Fibroblast of mammary gland (primary cell): Measurements from ENCODE around the gene KRTAP4-4.
"Not testable (repeated sequence)": the region's sequence is repeated elsewhere in the genome, so short reads cannot be mapped to it uniquely, and the experiment has no call there.

Experiments used
- DNase-seq: peaks from one replicate; pipeline ENCODE4 v3.0.0-alpha.2; 2010; ENCODE audit warnings: low read depth
- H3K4me3 ChIP-seq: 2 replicates; pipeline ENCODE4 v1.5.1; 2011; ENCODE audit warnings: low read depth, mild to moderate bottlenecking, low read length, moderate library complexity; ENCODE audit not compliant: control insufficient read depth
- TF ChIP-seq, protein P1 (sequence below): conservative IDR thresholded peaks from 2 replicates; pipeline ENCODE4 v1.5.1; 2011; ENCODE audit warnings: low read depth, low read length, inconsistent platforms; ENCODE audit not compliant: control insufficient read depth, insufficient read depth

KRTAP4-4 gene

DNA sequence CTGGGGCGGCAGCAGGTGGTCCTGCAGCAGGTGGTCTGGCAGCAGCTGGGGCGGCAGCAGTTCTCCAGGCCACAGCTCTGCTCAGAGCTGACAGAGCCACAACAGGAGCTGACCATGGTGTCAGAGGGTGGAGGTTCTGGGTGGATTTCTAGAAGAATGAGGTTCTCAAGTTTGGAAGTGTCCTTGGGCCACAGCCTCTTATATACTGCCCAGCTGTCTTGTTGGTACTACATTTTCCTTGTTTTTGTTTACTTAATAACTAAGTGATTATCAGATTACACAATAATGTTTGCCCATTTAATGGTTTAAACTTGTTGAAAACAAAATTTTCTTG, 10.9 kb downstream of the KRTAP4-4 start, which contains the start of gene KRTAP4-5:
TSS of gene KRTAP4-5 (minus strand) at position 174 of the 334 bp plus-strand sequence. CDS start at position 116, 58 bp downstream.
- TF ChIP-seq, protein P1, sequence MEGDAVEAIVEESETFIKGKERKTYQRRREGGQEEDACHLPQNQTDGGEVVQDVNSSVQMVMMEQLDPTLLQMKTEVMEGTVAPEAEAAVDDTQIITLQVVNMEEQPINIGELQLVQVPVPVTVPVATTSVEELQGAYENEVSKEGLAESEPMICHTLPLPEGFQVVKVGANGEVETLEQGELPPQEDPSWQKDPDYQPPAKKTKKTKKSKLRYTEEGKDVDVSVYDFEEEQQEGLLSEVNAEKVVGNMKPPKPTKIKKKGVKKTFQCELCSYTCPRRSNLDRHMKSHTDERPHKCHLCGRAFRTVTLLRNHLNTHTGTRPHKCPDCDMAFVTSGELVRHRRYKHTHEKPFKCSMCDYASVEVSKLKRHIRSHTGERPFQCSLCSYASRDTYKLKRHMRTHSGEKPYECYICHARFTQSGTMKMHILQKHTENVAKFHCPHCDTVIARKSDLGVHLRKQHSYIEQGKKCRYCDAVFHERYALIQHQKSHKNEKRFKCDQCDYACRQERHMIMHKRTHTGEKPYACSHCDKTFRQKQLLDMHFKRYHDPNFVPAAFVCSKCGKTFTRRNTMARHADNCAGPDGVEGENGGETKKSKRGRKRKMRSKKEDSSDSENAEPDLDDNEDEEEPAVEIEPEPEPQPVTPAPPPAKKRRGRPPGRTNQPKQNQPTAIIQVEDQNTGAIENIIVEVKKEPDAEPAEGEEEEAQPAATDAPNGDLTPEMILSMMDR = no peak
- no peak for DNase-seq
- no peak within 1 kb of the TSS for H3K4me3 ChIP-seq

DNA sequence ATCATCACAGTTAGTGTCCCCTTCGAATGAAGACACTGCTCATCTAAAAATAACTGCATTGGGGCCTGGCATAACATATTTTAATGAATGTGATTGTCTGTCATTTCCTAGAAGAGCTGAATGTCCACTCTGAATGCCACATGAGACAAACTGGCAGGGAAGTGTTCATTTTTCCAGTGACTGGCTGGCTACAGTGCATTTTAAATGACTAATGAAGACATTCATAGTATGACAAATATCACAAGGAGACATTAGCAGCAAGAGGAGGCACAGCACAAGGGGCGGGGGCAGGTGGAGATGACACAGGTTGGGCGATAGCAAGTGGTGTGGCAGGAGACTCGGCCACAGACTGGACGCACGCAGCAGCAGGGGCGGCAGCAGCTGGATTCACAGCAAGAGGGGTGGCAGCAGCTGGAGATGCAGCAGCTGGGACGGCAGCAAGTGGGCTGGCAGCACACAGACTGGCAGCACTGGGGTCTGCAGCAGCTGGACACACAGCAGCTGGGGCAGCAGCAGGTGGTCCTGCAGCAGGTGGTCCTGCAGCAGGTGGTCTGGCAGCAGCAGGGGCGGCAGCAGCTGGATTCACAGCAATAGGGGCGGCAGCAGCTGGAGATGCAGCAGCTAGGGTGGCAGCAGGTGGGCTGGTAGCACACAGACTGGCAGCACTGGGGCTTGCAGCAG, 11.4 kb downstream of the KRTAP4-4 start:
- H3K4me3 ChIP-seq, DNase-seq: not testable (repeated sequence)

DNA sequence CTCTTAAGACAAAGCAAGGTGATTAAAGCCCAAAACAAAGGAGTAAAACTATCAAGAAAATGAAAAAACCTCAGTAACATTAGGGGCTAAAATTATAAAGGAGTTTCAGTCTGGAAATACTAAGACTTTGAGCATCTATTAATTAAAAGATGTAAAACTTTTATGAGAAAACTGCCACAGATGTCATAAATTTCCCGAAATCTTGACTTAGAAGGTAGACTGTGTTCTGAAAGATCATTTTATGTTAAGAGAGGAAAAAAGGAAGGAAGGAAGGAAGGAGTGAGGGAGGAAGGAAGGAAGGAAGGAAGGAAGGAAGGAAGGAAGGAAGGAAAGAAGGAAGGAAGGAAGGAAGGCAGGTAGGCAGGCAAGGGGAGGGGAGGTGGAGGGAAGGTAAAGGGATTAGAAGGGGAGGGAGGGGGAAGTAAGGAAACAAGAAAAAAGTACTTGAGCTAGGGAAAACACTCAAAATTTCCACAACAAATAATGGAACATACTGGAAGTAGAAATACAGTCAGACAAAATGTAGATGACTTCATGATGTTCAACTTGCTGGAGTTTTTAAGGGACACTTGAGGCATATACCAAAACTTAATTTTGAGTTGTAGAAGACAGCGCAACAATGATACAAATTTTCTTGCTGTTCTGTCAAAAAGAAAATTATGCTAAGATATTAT, 12.9 kb downstream of the KRTAP4-4 start:
- TF ChIP-seq, protein P1 = no peak
- no peak overlapping the region for H3K4me3 ChIP-seq
- DNase-seq = no peak

DNA sequence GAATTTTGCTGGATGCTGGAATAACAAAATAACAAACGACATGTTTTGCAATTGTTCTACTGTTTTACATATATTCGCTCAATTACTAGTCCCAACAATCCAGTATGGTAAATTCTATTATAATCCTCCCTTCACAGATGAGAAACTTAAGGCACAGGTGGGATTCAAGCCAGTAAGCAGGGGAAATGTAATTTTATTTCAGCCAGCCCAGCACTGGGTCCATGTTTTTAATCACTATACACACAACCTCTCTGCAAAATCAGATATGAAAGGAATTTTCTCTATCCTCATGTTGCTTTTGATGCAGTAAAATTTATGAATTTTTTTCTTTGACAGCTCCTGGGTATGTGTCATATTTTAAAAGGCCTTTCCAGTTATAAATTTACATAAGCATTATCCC, 15.3 kb downstream of the KRTAP4-4 start:
- DNase-seq = no peak
- TF ChIP-seq, protein P1 = no peak
- no peak overlapping the region for H3K4me3 ChIP-seq

DNA sequence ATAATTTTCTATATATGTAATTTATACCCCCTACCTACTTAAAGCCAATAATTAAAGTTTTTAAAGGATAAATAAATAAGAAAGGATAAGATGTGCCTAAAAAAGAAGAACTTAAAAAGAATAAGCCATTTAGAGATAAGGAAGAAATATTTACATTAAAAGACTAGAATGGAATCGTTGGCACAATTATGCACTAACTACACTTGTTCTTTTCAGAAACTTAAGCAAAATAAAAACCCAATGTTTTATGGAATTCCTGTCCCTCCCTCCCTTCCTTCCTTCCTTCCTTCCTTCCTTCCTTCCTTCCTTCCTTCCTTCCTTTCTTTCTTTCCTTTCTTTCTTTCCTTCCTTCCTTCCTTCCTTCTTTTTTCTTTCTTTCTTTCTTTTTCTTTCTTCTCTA, 15.7 kb downstream of the KRTAP4-4 start:
- H3K4me3 ChIP-seq = no peak overlapping the region
- DNase-seq = no peak
- TF ChIP-seq, protein P1 = no peak

DNA sequence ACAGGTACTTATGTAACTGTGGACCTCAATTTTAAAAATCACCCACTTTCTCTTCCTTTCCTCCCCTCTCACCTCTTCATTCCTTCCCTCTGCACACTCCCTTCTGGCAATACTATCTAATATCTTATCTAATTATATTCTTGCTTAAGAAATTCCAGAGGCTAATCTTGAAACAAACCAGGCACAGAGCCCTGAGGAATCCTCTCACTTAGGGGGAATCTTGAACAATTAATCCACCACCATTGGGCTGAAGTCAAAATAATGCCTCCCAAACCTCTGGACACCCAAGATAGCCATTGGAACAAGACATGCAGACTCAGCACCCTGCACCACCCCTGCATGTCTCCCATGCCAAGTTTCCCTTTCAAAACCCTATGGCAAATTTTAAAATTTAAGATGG, 19.2 kb downstream of the KRTAP4-4 start:
- TF ChIP-seq, protein P1 = no peak
- no peak for DNase-seq

DNA sequence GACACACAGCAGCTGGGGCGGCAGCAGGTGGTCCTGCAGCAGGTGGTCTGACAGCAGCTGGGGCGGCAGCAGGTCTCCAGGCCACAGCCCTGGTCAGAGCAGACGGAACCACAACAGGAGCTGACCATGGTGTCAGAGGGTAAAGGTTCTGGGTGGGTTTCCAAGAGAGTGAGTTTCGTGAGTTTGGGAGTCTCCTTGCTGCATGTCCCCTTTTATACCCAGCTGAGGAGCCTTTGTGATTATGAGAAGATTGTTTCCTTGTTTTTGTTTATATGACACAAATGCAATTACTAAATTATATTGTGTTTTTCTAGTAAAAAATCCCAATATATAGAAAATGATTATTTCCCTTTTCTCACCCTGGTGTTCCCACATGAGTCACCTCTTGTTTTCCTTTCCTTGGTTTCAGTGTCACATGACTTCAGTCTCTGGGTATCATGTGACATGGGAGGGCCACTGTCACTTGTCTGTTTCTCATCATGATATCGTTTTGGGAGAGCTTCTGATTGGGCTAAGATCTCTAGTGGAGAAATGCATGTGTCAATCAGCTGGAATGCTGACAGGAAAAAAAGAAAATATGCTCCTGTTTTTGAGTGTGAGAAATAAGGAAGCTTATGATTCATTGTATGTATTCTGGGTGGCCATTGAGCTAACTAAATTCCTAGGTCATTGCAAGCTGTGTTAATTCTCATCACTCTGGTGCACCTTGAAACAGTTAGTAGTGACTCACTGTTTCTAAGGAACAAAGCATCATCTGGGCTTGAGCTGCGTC, 20.0 kb downstream of the KRTAP4-4 start, which contains the start of gene KRTAP4-6:
TSS of gene KRTAP4-6 (minus strand) at position 185 of the 772 bp plus-strand sequence. CDS start at position 128, 57 bp downstream.
- TF ChIP-seq, protein P1 = no peak
- H3K4me3 ChIP-seq = no peak within 1 kb of the TSS
- DNase-seq = peak; percentile 91

More for the DNA sequence above, 19.2 kb downstream of the KRTAP4-4 start:
- H3K4me3 ChIP-seq = no peak overlapping the region

DNA sequence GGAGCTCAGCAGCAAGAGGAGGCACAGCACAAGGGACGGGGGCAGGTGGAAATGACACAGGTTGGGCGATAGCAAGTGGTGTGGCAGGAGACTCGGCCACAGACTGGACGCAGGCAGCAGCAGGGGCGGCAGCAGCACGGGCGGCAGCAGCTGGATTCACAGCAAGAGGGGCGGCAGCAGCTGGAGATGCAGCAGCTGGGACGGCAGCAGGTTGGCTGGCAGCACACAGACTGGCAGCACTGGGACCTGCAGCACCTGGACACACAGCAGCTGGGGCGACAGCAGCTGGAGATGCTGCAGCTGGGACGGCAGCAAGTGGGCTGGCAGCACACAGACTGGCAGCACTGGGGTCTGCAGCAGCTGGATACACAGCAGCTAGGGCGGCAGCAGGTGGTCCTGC, 20.7 kb downstream of the KRTAP4-4 start:
- not testable (repeated sequence) for DNase-seq, H3K4me3 ChIP-seq
